NK-92 treated with Interleukin-12 subunit alpha and Interleukin-12 subunit beta, amount 100 ng/mL, for 24 hours (cell line): Measurements from ENCODE around the gene ACOT2.
"Not testable (repeated sequence)": the region's sequence is repeated elsewhere in the genome, so short reads cannot be mapped to it uniquely, and the experiment has no call there.

Experiments used
- DNase-seq: peaks from one replicate; lab custom pipeline; 2025; lab: John Stamatoyannopoulos, UW

The ACOT2 gene, protein sequence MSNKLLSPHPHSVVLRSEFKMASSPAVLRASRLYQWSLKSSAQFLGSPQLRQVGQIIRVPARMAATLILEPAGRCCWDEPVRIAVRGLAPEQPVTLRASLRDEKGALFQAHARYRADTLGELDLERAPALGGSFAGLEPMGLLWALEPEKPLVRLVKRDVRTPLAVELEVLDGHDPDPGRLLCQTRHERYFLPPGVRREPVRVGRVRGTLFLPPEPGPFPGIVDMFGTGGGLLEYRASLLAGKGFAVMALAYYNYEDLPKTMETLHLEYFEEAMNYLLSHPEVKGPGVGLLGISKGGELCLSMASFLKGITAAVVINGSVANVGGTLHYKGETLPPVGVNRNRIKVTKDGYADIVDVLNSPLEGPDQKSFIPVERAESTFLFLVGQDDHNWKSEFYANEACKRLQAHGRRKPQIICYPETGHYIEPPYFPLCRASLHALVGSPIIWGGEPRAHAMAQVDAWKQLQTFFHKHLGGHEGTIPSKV

DNA sequence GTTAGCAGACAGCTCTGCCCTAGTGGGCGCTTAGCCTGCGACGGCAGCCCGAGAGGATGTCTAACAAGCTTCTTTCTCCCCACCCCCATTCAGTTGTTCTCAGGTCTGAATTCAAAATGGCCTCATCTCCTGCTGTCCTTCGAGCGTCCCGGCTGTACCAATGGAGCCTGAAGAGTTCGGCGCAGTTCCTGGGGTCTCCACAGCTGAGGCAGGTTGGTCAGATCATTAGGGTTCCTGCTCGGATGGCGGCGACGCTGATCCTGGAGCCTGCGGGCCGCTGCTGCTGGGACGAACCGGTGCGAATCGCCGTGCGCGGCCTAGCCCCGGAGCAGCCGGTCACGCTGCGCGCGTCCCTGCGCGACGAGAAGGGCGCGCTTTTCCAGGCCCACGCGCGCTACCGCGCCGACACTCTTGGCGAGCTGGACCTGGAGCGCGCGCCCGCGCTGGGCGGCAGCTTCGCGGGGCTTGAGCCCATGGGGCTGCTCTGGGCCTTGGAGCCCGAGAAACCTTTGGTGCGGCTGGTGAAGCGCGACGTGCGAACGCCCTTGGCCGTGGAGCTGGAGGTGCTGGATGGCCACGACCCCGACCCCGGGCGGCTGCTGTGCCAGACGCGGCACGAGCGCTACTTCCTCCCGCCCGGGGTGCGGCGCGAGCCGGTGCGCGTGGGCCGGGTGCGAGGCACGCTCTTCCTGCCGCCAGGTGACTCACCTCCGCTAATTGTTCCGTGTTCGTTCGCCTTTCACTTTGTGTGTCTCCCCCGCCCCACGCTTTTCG, at the start of gene ACOT2:
TSS of gene ACOT2 (plus strand) at position 29 of the 774 bp plus-strand sequence. CDS start at position 57, 28 bp downstream.
- peak; percentile 75 for DNase-seq

DNA sequence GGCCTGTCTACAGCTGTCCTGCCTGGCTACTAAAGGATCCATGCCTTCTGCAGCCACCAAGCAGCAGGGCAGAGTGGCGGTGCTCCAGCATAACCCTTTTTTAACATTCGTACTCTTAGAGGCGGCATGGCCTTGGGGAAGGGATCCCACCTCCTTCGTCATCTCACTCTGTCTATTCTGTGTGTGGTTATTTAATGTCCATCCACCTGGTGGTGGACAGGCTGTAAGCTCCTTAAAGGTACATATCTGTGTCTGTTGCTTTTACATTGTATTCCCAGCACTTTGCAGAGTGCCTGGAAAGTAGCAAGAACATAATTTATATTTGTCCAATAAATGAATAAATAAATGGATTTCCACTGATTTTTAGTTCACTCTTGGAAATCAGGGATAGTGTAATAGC, 47.8 kb upstream of the ACOT2 start:
- DNase-seq, result no peak

DNA sequence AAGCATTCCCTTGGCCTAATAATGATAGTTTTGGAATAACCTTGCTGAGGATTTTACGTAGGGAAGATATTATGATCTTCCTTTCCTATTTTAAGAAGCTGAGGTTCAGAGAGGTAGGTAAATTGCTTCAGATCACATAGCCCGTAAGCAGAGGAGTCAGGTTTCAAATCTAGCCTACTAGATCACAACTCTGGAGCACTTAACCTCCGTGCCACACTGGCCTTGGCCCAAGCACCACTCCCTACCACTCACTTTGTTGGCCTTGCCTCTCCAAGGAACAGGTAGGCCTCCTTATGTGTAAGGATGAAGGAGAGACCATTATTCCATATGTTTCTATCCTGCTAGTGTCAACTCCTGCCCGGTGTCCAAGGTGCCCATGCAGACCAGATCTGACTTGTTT, 44.5 kb upstream of the ACOT2 start:
- no peak for DNase-seq

DNA sequence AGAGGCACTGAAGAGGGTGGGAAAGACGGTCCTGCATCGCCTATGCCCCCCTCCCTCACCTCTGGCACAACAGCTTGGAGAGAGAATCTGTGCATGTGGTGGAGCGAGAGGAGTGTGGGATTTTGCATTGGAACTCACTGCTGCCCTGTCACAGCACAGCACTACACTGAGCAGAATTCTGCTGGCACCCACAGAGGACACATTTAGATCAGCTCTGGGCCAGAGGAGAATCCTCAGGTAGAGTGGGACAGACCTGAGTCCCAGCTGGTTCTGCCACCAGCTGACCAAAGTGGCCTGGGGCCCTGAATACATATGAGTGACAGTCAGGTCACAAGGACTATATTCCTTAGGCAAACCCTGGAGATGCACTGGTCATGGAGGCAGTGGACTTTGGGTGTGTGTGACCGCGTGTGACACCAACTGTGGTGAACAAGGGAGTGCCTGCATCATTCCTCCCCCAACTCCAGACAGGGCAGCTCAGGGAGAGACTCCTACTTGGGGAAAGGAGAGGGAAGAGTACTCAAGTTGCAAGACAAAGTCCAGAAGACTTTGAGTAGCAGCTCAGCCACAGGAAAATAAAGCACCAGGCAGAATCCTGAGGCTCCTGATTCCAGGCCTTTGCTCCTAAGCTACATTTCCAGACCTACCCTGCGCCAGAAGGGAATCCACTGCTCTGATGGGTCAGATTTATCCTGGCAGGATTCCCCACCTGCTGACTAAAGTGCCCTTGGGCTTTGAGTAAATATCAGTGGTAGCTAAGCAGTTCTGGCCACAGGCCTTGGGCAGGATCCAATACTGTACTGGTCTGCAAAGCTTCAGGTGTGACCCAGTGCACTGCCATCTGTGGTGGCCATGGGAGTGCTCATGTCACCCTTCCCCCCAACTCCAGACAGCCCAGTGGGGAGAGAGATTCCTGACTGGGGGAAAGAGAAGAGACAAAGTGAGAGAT, 42.7 kb upstream of the ACOT2 start:
- no peak for DNase-seq

DNA sequence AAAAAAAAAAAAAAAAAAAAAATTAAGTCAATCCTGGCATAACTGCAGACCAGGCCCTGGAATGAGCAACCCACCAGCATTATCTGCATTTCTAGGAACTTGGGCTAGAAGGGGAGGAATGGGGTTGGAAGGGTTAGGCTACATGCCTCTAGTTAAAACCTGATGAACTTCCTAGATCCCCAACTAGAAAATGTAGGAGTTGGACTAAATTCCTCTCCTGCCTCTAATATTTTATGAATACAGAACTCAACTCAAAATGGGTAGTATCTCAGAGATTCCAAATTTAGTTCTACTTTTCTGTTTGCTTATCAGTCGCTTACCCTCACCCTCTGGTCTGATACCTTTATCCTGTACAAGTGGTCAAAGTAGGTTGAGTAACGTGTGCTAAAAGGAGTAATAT, 39.7 kb upstream of the ACOT2 start:
- not testable (repeated sequence) for DNase-seq

DNA sequence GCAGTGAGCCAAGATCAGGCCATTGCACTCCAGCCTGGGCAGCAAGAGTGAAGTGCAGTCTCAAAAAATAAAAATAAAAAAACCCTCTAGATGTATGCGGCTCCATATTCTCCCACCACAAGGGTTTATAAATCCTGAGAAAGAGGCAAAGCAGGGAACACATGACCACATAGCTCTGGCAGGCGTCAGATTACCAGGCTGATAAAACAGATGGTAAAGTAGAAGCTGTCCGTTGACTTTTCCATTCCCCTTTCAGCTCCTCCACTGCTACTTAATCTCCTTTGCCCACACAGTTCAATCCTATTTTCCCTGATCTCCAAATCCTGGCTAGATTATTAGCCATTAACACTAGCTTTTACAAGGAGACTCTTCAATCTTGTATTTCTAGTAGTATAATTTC, 37.0 kb upstream of the ACOT2 start:
- not testable (repeated sequence) for DNase-seq

DNA sequence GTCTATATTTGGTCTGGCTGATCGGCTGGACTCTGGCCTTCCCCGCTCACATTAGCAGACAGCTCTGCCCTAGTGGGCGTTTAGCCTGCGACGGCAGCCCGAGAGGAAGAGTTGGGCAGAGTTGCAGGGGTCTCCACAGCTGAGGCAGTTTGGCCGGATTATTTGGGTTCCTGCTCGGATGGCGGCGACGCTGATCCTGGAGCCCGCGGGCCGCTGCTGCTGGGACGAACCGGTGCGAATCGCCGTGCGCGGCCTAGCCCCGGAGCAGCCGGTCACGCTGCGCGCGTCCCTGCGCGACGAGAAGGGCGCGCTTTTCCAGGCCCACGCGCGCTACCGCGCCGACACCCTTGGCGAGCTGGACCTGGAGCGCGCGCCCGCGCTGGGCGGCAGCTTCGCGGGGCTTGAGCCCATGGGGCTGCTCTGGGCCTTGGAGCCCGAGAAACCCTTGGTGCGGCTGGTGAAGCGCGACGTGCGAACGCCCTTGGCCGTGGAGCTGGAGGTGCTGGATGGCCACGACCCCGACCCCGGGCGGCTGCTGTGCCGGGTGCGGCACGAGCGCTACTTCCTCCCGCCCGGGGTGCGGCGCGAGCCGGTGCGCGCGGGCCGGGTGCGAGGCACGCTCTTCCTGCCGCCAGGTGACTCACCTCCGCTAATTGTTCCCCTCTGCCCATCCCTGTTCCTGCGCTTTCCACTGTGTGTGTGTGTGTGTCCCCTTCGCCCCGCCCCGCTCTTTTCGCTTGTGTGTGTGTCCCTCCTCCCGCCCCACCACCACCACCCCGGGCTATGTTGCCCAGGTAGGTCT, 31.6 kb upstream of the ACOT2 start:
- not testable (repeated sequence) for DNase-seq

DNA sequence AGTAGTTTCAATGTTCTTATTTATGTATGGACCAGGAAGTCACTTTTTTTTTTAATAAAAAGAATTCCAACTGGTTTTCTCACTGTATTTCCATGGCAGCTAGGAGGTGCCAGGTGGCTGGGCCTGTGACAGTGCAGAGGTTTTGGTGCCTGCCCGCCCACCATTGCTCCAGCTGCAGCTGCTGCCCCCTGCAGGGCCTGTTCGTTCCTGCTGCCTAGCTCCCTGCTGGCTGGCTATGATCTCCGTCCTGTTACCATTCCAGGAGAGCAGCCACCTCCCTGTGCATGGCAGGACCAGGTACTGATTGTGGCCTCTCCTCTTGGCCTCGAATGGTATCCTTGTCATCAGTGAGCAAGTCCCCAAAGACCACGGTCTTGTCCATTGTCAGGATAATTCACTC, 30.0 kb upstream of the ACOT2 start:
- not testable (repeated sequence) for DNase-seq

DNA sequence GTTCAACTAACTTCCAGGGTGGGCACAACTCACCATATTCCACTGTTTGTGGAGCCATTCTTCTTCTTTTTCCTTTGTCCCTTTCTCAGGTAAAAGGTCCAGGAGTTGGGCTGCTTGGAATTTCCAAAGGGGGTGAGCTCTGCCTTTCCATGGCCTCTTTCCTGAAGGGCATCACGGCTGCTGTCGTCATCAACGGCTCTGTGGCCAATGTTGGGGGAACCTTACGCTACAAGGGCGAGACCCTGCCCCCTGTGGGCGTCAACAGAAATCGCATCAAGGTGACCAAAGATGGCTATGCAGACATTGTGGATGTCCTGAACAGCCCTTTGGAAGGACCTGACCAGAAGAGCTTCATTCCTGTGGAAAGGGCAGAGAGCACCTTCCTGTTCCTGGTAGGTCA, 26.1 kb upstream of the ACOT2 start:
- DNase-seq, result not testable (repeated sequence)

DNA sequence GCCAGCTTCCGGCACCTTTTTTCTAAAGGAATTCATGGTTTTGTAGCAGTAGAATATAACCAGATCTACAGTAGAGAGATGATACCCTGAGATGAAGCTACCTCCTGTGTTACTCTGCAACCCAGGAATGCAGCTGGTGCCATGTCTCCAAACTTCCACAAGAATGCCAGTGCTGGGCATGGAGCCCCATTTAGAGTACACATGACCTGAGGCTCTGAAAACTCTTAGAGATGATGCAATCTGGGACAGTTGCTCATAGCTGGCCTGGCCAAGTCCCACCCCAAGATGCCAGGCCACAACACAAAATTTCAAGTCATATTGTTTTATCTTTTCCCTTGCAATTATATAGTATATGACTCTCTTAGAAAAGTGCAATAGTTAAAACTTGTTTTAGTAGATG, 23.7 kb upstream of the ACOT2 start:
- not testable (repeated sequence) for DNase-seq

DNA sequence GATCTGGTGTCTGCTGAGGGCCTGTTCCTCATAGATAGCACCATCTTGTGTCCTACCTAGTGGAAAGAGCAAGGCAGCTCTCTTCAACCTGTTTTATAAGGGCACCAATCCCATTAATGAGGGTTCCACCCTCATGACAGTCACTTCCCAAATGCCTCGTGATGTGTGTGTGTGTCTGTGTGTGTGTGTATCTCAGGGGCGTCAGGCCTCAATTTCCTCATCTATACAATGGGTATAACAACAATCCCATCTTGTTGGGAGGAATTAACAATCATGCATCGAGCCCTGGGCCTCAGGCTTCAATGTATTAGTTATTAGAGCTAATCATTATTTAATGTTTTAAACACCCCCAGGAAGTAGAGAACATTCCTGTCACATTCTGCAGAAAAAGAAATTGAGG, 19.9 kb upstream of the ACOT2 start:
- not testable (repeated sequence) for DNase-seq

DNA sequence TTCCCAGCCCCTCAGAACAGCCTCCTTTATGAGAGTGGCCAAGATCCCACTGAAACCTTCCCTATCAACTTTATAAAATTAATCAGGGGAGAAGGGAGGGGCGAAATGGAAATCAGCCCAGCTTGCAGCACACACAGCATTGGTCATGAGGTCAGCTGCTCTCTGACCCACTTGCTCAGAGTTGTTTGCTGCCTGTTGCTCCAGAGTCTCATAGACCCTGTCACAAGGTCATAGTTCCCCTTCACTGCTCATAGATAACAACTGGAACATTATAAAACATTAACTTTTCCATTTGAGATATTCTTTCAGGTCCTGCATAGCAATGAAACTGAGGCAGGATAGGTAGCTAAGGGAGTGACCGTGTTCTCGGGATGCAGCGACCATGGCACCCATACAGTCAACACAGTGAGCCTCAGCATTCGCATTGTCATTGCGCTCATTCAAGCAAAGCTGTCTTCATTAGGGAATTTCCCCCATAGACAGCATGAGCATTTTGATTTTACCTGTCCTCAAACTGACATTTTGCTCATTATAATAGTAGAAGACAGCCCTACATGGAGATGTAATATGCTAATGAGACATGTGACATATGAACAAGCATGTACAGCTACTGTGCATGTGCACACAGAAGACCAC, 19.0 kb upstream of the ACOT2 start:
- not testable (repeated sequence) for DNase-seq

DNA sequence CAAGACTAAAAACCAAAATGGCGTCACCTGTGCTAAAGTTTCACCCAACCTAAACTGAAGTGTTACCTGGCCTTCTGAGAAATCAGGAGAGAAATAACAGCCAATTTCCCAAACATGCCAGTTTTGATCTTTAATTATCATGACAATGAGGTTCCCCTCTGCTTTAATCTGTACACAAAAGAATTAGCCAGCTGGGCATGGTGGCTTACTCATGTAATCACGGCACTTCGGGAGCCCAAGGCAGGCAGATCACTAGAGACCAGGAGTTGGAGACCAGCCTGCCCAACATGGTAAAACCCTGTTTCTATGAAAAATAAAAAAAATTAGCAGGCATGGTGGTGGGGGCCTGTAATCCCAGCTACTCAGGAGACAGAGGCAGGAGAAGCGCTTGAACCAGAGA, 15.2 kb upstream of the ACOT2 start:
- no peak for DNase-seq

DNA sequence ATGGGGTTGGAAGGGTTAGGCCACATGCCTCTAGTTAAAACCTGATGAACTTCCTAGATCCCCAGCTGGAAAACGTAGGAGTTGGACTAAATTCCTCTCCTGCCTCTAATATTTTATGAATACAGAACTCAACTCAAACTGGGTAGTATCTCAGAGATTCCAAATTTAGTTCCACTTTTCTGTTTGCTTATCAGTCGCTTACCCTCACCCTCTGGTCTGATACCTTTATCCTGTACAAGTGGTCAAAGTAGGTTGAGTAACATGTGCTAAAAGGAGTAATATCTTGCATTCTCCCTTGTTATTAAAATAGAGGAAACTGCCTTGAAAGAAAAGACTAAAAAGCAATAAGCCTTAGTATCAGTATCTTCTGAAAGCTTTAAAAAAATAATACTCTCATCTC, 11.8 kb upstream of the ACOT2 start:
- DNase-seq, result not testable (repeated sequence)

DNA sequence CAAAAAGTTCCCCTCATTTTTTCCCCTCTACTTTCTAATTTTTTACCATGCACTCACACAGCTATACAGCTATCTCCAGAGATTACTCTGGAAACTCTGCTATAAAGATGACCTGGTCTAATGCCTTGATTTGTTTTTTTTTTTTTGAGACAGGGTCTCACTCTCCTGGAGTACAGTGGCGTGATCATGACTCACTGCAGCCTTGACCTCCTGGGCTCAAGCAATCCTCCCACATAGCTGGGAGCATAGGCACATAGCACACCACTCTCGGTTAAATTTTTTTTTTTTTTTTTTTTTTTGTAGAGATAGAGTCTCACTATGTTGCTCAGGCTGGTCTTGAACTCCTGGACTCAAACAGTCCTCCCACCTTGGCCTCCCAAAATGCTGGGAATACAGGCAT, 10.8 kb upstream of the ACOT2 start:
- not testable (repeated sequence) for DNase-seq

DNA sequence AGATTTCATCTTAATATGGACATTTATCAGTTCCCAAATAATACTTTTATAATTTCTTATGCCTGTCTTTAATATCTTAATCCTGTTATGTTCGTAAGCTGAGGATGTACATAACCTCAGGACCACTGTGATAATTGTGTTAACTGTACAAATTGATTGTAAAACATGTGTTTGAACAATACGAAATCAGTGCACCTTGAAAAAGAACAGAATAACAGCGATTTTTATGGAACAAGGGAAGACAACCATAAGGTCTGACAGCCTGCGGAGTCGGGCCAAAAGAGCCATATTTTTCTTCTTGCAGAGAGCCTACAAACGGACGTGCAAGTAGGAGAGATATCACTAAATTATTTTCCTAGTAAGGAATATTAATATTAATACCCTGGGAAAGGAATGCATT, 6.8 kb upstream of the ACOT2 start:
- not testable (repeated sequence) for DNase-seq

DNA sequence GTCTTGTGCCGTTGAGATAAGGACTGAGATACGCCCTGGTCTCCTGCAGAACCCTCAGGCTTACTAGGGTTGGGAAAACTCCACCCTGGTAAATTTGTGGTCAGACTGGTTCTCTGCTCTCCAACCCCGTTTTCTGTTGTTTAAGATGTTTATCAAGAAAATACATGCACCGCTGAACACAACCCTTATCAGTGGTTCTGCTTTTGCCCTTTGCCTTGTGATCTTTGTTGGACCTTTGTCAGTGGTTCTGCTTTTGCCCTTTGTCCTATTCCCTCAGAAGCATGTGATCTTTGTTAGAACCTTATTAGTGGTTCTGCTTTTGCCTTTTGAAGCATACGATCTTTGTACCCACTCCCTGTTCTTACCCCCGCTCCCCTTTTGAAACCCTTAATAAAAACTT, 6.3 kb upstream of the ACOT2 start:
- DNase-seq, result not testable (repeated sequence)

DNA sequence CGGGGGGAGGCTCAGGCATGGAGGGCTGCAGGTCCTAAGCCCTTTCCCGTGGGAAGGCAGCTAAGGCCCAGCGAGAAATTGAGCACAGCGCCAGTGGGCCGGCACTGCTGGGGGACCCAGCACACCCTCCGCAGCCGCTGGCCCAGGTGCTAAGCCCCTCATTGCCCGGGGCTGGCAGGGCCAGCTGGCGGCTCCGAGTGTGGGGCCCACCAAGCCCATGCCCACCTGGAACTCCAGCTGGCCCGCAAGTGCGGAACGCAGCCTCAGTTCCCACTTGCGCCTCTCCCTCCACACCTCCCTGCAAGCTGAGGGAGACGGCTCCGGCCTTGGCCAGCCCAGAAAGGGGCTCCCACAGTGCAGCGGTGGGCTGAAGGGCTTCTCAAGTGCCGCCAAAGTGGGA, 2.6 kb upstream of the ACOT2 start:
- not testable (repeated sequence) for DNase-seq

DNA sequence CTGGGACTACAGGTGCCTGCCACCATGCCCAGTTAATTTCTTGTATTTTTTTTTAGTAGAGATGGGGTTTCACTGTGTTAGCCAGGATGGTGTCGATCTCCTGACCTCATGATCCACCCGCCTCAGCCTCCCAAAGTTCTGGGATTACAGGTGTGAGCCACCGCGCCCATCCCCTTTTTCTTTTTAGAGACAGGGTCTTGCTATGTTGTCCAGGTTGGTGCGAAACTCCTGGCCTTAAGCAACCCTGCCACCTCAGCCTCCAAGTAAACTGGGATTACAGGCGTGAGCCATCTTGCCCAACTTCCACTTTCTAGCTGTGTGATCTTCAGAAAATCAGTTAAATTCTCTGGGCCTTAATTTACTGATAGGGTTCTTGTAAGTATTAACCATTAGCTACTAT, 2.1 kb upstream of the ACOT2 start:
- not testable (repeated sequence) for DNase-seq

DNA sequence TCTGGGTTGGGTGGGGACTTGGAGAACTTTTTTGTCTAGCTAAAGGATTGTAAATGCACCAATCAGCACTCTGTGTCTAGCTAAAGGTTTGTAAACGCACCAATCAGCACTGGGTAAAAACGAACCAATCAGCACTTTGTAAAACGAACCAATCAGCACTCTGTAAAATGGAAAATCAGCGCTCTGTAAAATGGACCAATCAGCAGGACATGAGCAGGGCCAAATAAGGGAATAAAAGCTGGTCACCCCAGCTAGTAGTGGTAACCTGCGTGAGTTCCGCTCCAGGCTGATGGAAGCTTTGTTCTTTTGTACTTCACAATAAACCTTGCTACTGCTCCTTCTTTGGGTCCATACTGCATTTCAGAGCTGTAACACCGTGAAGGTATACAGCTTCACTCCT, 1.7 kb upstream of the ACOT2 start:
- DNase-seq, result no peak
